Gastrocnemius medialis (tissue), 4 donors: ENCODE measurements around the gene CCDC57. TPM values are rescaled to one million over a fixed set of nuclear protein-coding genes. Genes with fewer than 3 reads are reported as not detected.

Experiments used
- ATAC-seq, 2 donors: fragments of 150-250 bp; one replicate each; pipeline ENCODE4 v1.9.1; 2016
- DNase-seq, 2 donors: peaks; one replicate each; pipeline ENCODE4 v3.0.0-alpha.2; 2019
- H3K27ac ChIP-seq, 4 donors: fragments of 200-600 bp; sonication (generic); 1 replicate in 1 of 4; 2 replicates in 3 of 4; pipeline ENCODE4 v1.5.1; 2016 to 2018; ENCODE audit warnings: mild to moderate bottlenecking in 2 of 4, moderate library complexity in 1 of 4
- H3K27me3 ChIP-seq, 3 donors: fragments of 200-600 bp; sonication (generic) in 2 of 3; 1 replicate in 1 of 3; 2 replicates in 2 of 3; pipeline versions ENCODE4 v1.5.1 to v1.6.0; 2016 to 2019; ENCODE audit warnings: mild to moderate bottlenecking in 1 of 3, moderate library complexity in 1 of 3
- H3K36me3 ChIP-seq, 2 donors: fragments of 200-600 bp; sonication (generic) in 1 of 2; one replicate each; pipeline ENCODE4 v1.5.1; 2017 to 2018
- H3K4me1 ChIP-seq, 2 donors: fragments of 200-600 bp; sonication (generic) in 1 of 2; one replicate each; pipeline ENCODE4 v1.5.1; 2016 to 2017; ENCODE audit warnings: mild to moderate bottlenecking in 2 of 2
- H3K4me3 ChIP-seq, 4 donors: fragments of 200-600 bp; sonication (generic) in 3 of 4; 1 replicate in 1 of 4; 2 replicates in 3 of 4; pipeline ENCODE4 v1.5.1; 2016 to 2019; ENCODE audit warnings: mild to moderate bottlenecking in 2 of 4
- H3K9me3 ChIP-seq, 3 donors: fragments of 200-600 bp; sonication (generic) in 2 of 3; 1 replicate in 1 of 3; 2 replicates in 2 of 3; pipeline ENCODE4 v1.5.1; 2016 to 2019
- POLR2A ChIP-seq, 2 donors: fragments of 450-650 bp; IDR thresholded peaks; one replicate each; pipeline ENCODE4 v1.6.1; 2017; ENCODE audit warnings: antibody characterized with exemption in 2 of 2, mild to moderate bottlenecking in 2 of 2, moderate library complexity in 2 of 2
- in situ Hi-C, 4 donors: fragments of 200-750 bp; cut with MboI; loops; one replicate each; pipeline versions ENCODE4 v1.15.0 to v1.8.0; 2017; ENCODE audit warnings: low sequenced_read_pairs in 4 of 4
- intact Hi-C: fragments of 100-400 bp; cut with DNase I; formaldehyde crosslinking; loops from one replicate; pipeline ENCODE4 v1.15.1; 2023; ENCODE audit warnings: low total_unique reads
- total RNA-seq, 4 donors: library from RNA; depleted of rRNA; stranded (reverse); fragments of >200 nt; gene quantifications; one replicate each; pipeline versions ENCODE4 v1.1.0 to v1.2.3, GENCODE V29; 2016
- TF ChIP-seq, protein P1 (sequence below), 5 experiments: fragments of 450-650 bp in 3 of 5; fragments of 200-600 bp in 2 of 5; sonication (generic) in 2 of 5; IDR thresholded peaks in 4 of 5; conservative IDR thresholded peaks in 1 of 5; 1 replicate in 4 of 5; 2 replicates in 1 of 5; pipeline ENCODE4 v1.5.1; 2016 to 2019; ENCODE audit warnings: antibody characterized with exemption in 5 of 5, mild to moderate bottlenecking in 3 of 5, moderate library complexity in 3 of 5

CCDC57 gene
- total RNA-seq, 4 donors from 2014 or later: 3.7 to 11.3 (median 5.1) TPM

- Histone ChIP-seq H3K36me3 (peaks cover 0 to 7% of the 10 kb centered on the region in 2 donors), H3K27me3 (no peaks in the 10 kb centered on the region), H3K4me3 (no peak overlapping the region), H3K9me3 (no peaks in the 10 kb centered on the region), H3K27ac (no peak overlapping the region), H3K4me1 (no peaks in the 10 kb centered on the region)
- intact Hi-C loops: no loop called here
- in situ Hi-C loops: no loop called here
- no peak for DNase-seq
- TF ChIP-seq, protein P1, sequence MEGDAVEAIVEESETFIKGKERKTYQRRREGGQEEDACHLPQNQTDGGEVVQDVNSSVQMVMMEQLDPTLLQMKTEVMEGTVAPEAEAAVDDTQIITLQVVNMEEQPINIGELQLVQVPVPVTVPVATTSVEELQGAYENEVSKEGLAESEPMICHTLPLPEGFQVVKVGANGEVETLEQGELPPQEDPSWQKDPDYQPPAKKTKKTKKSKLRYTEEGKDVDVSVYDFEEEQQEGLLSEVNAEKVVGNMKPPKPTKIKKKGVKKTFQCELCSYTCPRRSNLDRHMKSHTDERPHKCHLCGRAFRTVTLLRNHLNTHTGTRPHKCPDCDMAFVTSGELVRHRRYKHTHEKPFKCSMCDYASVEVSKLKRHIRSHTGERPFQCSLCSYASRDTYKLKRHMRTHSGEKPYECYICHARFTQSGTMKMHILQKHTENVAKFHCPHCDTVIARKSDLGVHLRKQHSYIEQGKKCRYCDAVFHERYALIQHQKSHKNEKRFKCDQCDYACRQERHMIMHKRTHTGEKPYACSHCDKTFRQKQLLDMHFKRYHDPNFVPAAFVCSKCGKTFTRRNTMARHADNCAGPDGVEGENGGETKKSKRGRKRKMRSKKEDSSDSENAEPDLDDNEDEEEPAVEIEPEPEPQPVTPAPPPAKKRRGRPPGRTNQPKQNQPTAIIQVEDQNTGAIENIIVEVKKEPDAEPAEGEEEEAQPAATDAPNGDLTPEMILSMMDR (IDR thresholded peaks at IDR 0.05 in 4 of 5, conservative IDR thresholded peaks at IDR 0.05 in 1 of 5): no peak
- TF ChIP-seq POLR2A (IDR thresholded peaks at IDR 0.05): no peak
- no peak for ATAC-seq
Measured at GRCh38 chr17:82113422-82113821, 99.2 kb downstream of the CCDC57 start.

DNA sequence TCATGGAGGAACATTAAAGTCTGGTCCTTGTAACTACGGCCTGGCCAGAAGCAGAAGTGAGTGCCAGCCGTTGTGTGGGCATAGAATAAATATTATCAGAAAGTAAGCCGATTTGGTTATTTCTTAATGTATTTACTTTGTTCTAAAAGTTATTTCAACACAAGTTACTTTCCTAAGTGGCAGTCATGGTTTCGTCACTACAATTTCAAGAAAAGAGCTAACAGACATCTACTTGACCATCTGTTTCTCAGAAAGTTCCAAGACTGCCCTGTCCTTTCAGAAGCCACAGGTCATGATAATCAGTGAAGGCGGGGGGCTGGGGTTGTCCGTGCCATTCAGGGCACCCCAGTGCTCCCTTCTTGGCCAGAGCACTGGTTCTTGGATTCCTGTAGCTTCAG, 99.7 kb downstream of the CCDC57 start:
- no peak overlapping the region for H3K4me3 ChIP-seq
- no peaks in the 10 kb centered on the region for H3K9me3 ChIP-seq
- H3K27me3 ChIP-seq: no peaks in the 10 kb centered on the region
- in situ Hi-C loops: no loop called here
- no peaks in the 10 kb centered on the region for H3K4me1 ChIP-seq
- intact Hi-C loops: no loop called here
- TF ChIP-seq, protein P1 (IDR thresholded peaks at IDR 0.05 in 4 of 5, conservative IDR thresholded peaks at IDR 0.05 in 1 of 5): no peak
- no peak overlapping the region for H3K27ac ChIP-seq
- peaks cover 0 to 7% of the 10 kb centered on the region in 2 donors for H3K36me3 ChIP-seq
- ATAC-seq (no peak), DNase-seq (no peak)

DNA sequence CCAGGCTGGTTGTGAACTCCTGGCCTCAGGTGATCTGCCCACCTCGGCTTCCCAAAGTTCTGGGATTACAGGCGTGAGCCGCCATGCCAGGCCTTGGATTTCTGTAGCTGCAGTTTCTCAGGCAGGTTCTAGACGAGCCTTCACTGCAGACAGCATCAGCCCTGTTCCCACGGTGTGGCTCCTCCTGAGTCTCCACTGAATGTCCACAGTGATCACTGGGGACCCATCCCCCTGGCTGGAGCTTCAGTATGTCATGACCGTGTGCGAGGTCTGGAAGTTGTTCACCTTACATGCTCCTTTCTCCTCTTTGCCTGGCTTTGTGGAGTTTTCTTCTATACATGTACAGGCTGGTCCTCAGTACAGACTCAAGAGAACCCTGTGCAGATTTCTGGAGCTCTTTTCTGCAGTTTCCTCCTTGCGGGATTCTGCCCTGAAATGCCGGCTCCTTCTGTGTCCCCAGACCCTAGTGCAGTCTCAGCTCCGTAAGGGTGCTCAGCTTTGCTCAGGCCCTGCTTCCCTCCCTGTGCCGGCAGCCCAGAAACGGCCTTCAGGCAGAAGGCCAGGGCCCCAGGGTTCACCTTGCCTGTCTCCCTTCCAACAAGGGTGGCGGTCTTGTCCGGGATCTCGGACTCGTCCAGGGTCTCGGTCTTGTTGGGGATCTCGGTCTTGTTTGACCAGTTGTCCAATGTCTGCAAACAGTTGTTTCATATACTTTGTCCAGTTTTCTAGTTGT, 100.3 kb downstream of the CCDC57 start:
- no peak for ATAC-seq
- H3K4me3 ChIP-seq: no peak overlapping the region
- no peaks in the 10 kb centered on the region for H3K9me3 ChIP-seq
- peaks cover 0 to 7% of the 10 kb centered on the region in 2 donors for H3K36me3 ChIP-seq
- peaks cover under 1 to 5% of the 10 kb centered on the region in 2 donors for H3K4me1 ChIP-seq
- H3K27me3 ChIP-seq: no peaks in the 10 kb centered on the region
- intact Hi-C loops (no loop called here), in situ Hi-C loops (no loop called here)
- DNase-seq: no peak
- no peak overlapping the region for H3K27ac ChIP-seq
- no peak for TF ChIP-seq POLR2A (IDR thresholded peaks at IDR 0.05)
- TF ChIP-seq, protein P1 (IDR thresholded peaks at IDR 0.05 in 4 of 5, conservative IDR thresholded peaks at IDR 0.05 in 1 of 5): no peak

GRCh38 chr17:82110298-82110697, 102.3 kb downstream of the CCDC57 start:
- intact Hi-C loops (no loop called here), in situ Hi-C loops (no loop called here)
- DNase-seq (no peak), ATAC-seq (no peak)
- Histone ChIP-seq H3K36me3 (peaks cover 0 to 7% of the 10 kb centered on the region in 2 donors), H3K4me3 (no peak overlapping the region), H3K9me3 (no peaks in the 10 kb centered on the region), H3K4me1 (peaks cover 12 to 21% of the 10 kb centered on the region in 2 donors), H3K27me3 (no peaks in the 10 kb centered on the region), H3K27ac (no peak overlapping the region)
- TF ChIP-seq, protein P1 (IDR thresholded peaks at IDR 0.05 in 4 of 5, conservative IDR thresholded peaks at IDR 0.05 in 1 of 5): no peak
- TF ChIP-seq POLR2A (IDR thresholded peaks at IDR 0.05): no peak
